Gastroesophageal sphincter (tissue), 4 donors: Measurements from ENCODE around the gene FOXD2. TPM values are rescaled to one million over a fixed set of nuclear protein-coding genes. Genes with fewer than 3 reads are reported as not detected.
"Not testable (repeated sequence)": the region's sequence is repeated elsewhere in the genome, so short reads cannot be mapped to it uniquely, and the experiment has no call there.

ENCODE experiments used
- ATAC-seq: fragments of 150-250 bp; one replicate; pipeline ENCODE4 v1.9.1; 2016; ENCODE audit warnings: mild to moderate bottlenecking, moderate library complexity
- H3K27ac ChIP-seq, 4 donors: fragments of 200-600 bp; sonication (generic) in 3 of 4; 1 replicate in 3 of 4; 2 replicates in 1 of 4; pipeline ENCODE4 v1.5.1; 2016 to 2019
- H3K27me3 ChIP-seq: fragments of 200-600 bp; sonication (generic); one replicate; pipeline ENCODE4 v1.5.1; 2019
- H3K36me3 ChIP-seq, 2 donors: fragments of 200-600 bp; sonication (generic); one replicate each; pipeline ENCODE4 v1.5.1; 2019; ENCODE audit warnings: control low read depth in 1 of 2
- H3K4me1 ChIP-seq, 3 donors: fragments of 200-600 bp; sonication (generic); 1 replicate in 2 of 3; 2 replicates in 1 of 3; pipeline ENCODE4 v1.5.1; 2016 to 2019; ENCODE audit warnings: control low read depth in 2 of 3
- H3K4me3 ChIP-seq, 2 donors: fragments of 200-600 bp; sonication (generic); one replicate each; pipeline ENCODE4 v1.5.1; 2019; ENCODE audit warnings: mild to moderate bottlenecking in 1 of 2, moderate library complexity in 1 of 2
- H3K9me3 ChIP-seq, 3 donors: fragments of 200-600 bp; sonication (generic); one replicate each; pipeline ENCODE4 v1.5.1; 2017 to 2019; ENCODE audit warnings: control low read depth in 2 of 3
- EP300 ChIP-seq: sonication (generic); formaldehyde crosslinking; IDR thresholded peaks from one replicate; pipeline ENCODE4 v1.6.1; 2017; ENCODE audit warnings: antibody characterized with exemption, mild to moderate bottlenecking
- POLR2A ChIP-seq, 2 donors: fragments of 450-650 bp; IDR thresholded peaks; one replicate each; pipeline ENCODE4 v1.6.1; 2017; ENCODE audit warnings: antibody characterized with exemption in 2 of 2, mild to moderate bottlenecking in 2 of 2, moderate library complexity in 1 of 2
- POLR2AphosphoS5 ChIP-seq: sonication (generic); formaldehyde crosslinking; IDR thresholded peaks from one replicate; pipeline ENCODE4 v1.6.1; 2017; ENCODE audit warnings: antibody characterized with exemption
- WGBS, 2 donors: methylation state at CpG; one replicate each; pipeline ENCODE4 v1.1.5; 2018; ENCODE audit warnings: low coverage in 1 of 2; 5-methylcytosine and 5-hydroxymethylcytosine counted together
- total RNA-seq, 4 donors: library from RNA; depleted of rRNA; stranded (reverse); fragments of >200 nt; gene quantifications; one replicate each; pipeline ENCODE4 v1.1.0, GENCODE V29; 2016
- TF ChIP-seq, protein P1 (sequence below), 4 experiments: fragments of 200-600 bp in 2 of 4; fragments of 450-650 bp in 2 of 4; sonication (generic) in 1 of 4; IDR thresholded peaks; one replicate each; pipeline ENCODE4 v1.5.1; 2017 to 2019; ENCODE audit warnings: antibody characterized with exemption in 4 of 4, mild to moderate bottlenecking in 2 of 4, moderate library complexity in 2 of 4

Gene FOXD2
- total RNA-seq, 4 donors from 2014 or later: 0.04 to 0.81 (median 0.57) TPM

DNA sequence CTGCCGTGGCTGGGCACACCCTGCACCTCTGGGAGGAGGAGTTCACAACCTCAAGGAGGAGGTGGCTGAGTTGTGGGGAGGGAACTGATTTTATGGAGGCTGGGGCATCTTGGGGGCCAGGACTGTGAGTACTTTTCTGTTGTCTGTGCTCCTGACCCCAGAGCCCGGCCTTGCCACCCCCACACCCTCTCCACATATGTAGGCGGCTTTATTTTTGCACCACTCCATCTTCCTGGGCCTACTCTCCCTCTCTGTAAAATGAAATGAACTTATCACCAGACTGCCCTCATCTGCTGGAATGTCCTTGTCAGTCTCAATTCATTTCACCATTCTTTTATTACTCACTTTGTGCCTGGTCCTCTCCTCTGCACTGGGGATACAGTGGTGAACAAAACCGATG is 12.8 kb downstream of the FOXD2 start:
- WGBS, 2 donors: 79% methylated on average over 2 of the region's 4 CpGs; no CpG with 5 or more reads in 1 of the 2 donors

DNA sequence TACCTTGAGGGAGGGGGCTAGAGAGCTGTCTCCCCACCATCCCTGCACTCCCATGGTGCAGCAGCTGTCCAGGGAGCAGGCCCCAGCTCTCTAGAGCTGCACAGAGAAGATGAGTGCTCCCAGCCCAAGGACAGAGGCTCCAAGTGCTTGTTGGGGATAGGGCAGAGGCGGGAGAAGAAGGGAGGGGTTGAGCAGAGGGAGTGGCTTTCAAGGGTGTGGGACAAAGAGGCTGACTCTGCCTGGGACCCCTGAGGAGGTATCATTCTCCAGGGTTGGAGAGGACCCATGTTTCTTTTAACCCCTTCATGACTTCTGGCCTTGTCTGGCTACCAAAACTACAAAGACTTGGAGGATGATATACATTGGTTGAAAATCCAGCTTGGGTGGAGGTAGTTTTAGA is 14.6 kb downstream of the FOXD2 start:
- Histone ChIP-seq H3K4me3 (no peak overlapping the region), H3K27me3 (peaks cover 93% of the 10 kb centered on the region), H3K9me3 (no peaks in the 10 kb centered on the region), H3K36me3 (no peaks in the 10 kb centered on the region), H3K27ac (no peak overlapping the region), H3K4me1 (peaks cover 0 to 9% (median 0%) of the 10 kb centered on the region in 3 donors)
- WGBS, 2 donors: no CpG with 5 or more reads among the region's 1 CpG
- ATAC-seq: no peak
- TF ChIP-seq, protein P1, sequence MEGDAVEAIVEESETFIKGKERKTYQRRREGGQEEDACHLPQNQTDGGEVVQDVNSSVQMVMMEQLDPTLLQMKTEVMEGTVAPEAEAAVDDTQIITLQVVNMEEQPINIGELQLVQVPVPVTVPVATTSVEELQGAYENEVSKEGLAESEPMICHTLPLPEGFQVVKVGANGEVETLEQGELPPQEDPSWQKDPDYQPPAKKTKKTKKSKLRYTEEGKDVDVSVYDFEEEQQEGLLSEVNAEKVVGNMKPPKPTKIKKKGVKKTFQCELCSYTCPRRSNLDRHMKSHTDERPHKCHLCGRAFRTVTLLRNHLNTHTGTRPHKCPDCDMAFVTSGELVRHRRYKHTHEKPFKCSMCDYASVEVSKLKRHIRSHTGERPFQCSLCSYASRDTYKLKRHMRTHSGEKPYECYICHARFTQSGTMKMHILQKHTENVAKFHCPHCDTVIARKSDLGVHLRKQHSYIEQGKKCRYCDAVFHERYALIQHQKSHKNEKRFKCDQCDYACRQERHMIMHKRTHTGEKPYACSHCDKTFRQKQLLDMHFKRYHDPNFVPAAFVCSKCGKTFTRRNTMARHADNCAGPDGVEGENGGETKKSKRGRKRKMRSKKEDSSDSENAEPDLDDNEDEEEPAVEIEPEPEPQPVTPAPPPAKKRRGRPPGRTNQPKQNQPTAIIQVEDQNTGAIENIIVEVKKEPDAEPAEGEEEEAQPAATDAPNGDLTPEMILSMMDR (IDR thresholded peaks at IDR 0.05): no peak
- TF ChIP-seq EP300 (no peak), POLR2A (IDR thresholded peaks at IDR 0.05) (no peak), POLR2AphosphoS5 (no peak)

More for the DNA sequence above, 12.8 kb downstream of the FOXD2 start:
- no peak overlapping the region for H3K4me3 ChIP-seq
- peaks cover 0 to 9% (median 0%) of the 10 kb centered on the region in 3 donors for H3K4me1 ChIP-seq
- no peaks in the 10 kb centered on the region for H3K36me3 ChIP-seq
- no peak for TF ChIP-seq POLR2AphosphoS5
- TF ChIP-seq EP300: no peak
- TF ChIP-seq, protein P1 (IDR thresholded peaks at IDR 0.05): no peak
- no peak overlapping the region for H3K27ac ChIP-seq
- H3K9me3 ChIP-seq: no peaks in the 10 kb centered on the region
- H3K27me3 ChIP-seq: peaks cover 96% of the 10 kb centered on the region
- no peak for ATAC-seq

DNA sequence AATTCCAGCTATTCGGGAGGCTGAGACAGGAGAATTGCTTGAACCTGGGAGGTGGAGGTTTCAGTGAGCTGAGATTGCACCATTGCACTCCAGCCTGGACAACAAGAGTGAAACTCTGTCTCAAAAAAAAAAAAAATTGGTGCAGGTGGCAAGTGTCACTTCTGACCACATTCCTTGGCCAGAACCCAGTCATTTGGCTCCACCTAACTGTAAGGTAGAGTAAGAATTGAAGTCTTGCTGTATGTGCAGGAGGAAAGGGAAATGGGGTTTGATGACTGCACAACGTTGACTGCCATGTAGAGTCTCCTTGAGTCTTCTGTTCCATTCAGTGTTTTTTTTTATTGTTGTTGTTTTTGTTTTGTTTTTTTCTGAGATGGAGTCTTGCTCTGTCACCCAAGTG is 16.1 kb downstream of the FOXD2 start:
- peaks cover 92% of the 10 kb centered on the region for H3K27me3 ChIP-seq
- H3K4me3 ChIP-seq, H3K36me3 ChIP-seq, ATAC-seq, H3K4me1 ChIP-seq, H3K27ac ChIP-seq, H3K9me3 ChIP-seq: not testable (repeated sequence)
- WGBS, 2 donors: 54 to 100% methylated on average over 2 of the region's 2 CpGs

DNA sequence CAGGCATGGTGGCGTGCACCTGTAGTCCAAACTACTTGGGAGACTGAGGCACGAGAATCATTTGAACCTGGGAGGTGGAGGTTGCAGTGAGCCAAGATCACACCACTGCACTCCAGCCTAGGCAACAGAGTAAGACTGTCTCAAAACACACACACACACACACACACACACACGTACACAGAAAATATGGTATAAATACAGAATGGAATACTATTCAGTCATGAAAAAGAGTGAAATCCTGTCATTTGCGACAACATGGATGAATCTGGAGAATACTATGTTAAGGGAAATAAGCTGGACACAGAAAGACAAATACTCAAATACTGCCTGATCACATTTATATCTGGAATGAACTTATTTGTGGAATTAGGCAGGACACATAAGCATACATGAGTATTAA is 18.4 kb downstream of the FOXD2 start:
- H3K4me3 ChIP-seq: no peak overlapping the region
- WGBS, 2 donors: 87% methylated on average over 4 of the region's 4 CpGs; no CpG with 5 or more reads in 1 of the 2 donors
- no peaks in the 10 kb centered on the region for H3K9me3 ChIP-seq
- peaks cover 92% of the 10 kb centered on the region for H3K27me3 ChIP-seq
- H3K4me1 ChIP-seq: no peaks in the 10 kb centered on the region
- no peak for ATAC-seq
- H3K36me3 ChIP-seq: no peaks in the 10 kb centered on the region
- no peak overlapping the region for H3K27ac ChIP-seq
- no peak for TF ChIP-seq EP300
- no peak for TF ChIP-seq POLR2A (IDR thresholded peaks at IDR 0.05)
- no peak for TF ChIP-seq POLR2AphosphoS5
- TF ChIP-seq, protein P1 (IDR thresholded peaks at IDR 0.05): no peak

DNA sequence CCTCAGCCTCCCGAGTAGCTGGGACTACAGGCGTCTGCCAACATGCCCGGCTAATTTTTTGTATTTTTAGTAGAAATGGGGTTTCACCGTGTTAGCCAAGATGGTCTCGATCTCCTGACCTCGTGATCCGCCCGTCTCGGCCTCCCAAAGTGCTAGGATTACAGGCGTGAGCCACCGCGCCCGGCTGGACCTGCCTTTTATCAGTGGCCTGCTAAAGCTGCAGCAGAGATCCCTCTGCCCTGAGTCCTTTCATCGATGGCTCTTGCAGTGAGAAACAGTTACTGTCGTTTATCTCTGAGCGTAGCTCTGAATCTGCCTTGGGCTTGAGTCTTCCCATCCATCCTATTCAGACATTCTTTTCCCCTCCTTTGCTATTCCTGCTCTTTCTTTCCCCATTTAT is 19.7 kb downstream of the FOXD2 start:
- not testable (repeated sequence) for H3K36me3 ChIP-seq, H3K4me1 ChIP-seq, H3K27ac ChIP-seq, ATAC-seq, H3K4me3 ChIP-seq, H3K9me3 ChIP-seq
- WGBS, 2 donors: 80 to 82% methylated on average over 6 to 16 of the region's 16 CpGs
- peaks cover 92% of the 10 kb centered on the region for H3K27me3 ChIP-seq

DNA sequence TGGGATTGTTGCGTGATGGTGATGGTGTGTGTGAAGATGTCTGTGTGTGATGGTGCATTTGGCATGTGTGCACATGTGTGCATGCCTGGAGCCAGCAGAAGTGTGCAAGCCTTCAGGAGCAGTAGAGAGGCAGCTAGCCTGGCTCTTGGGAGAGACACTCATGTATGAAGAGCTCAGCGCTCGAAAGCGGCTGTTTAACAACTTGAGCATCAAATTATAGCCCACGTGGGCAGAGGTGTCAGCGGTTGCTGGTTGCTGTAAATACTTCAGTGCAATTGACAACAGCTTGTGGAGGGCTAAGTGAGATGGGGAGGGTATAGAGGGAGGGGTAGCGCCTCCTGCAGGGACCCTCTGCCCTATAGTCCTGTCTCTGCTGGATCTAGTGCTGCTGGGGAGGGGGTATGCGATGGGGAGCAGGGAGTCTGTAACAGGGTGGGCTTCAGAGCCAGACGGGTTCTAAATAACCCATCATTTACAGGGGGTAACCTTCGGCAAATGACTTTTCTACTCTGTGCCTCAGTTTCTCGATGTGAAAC is 21.5 kb downstream of the FOXD2 start:
- H3K4me3 ChIP-seq: no peak overlapping the region
- H3K27me3 ChIP-seq: peaks cover 95% of the 10 kb centered on the region
- no peaks in the 10 kb centered on the region for H3K36me3 ChIP-seq
- H3K9me3 ChIP-seq: no peaks in the 10 kb centered on the region
- 29 to 32% methylated on average over 6 to 11 of the region's 11 CpGs for WGBS, 2 donors
- no peak for ATAC-seq
- H3K4me1 ChIP-seq: no peaks in the 10 kb centered on the region
- no peak for TF ChIP-seq EP300
- TF ChIP-seq, protein P1 (IDR thresholded peaks at IDR 0.05): no peak
- no peak for TF ChIP-seq POLR2AphosphoS5
- no peak for TF ChIP-seq POLR2A (IDR thresholded peaks at IDR 0.05)
- no peak overlapping the region for H3K27ac ChIP-seq
